H1 (cell line): Measurements from ENCODE around the gene RBM45. TPM values are rescaled to one million over a fixed set of nuclear protein-coding genes. Genes with fewer than 3 reads are reported as not detected.

Experiments
- CTCF ChIA-PET: fragments of 300-600 bp; sonication (Branson Sonifier 250); formaldehyde crosslinking; loops from one replicate; lab custom pipeline; 2021; ENCODE audit not compliant: partially characterized antibody; lab: Charles Lee
- POLR2A ChIA-PET: fragments of 300-600 bp; sonication (Branson Sonifier 250); formaldehyde crosslinking; loops from one replicate; lab custom pipeline; 2021; ENCODE audit warnings: inconsistent platforms; ENCODE audit not compliant: partially characterized antibody; lab: Charles Lee
- DNase-seq, 2 experiments: peaks; one replicate each; pipeline versions ENCODE4 v3.0.0 to v3.0.0-alpha.2; 2010 to 2022; ENCODE audit warnings: low spot score in 2 of 2, low read depth in 1 of 2, mixed read lengths in 1 of 2
- FAIRE-seq: peaks from 2 replicates; lab custom pipeline; 2011; peaks lifted over from hg19 to GRCh38; lab: Jason Lieb, UNC
- H2AFZ ChIP-seq: 2 replicates; pipeline ENCODE4 v1.8.1; 2012; ENCODE audit warnings: low read length, inconsistent platforms
- H2AK5ac ChIP-seq: 2 replicates; pipeline ENCODE4 v1.6.1; 2013; ENCODE audit warnings: low read depth, low read length
- H2BK120ac ChIP-seq: replicated peaks from 2 replicates; pipeline ENCODE3; 2013; ENCODE audit warnings: low read depth, low read length, inconsistent platforms
- H2BK12ac ChIP-seq: 2 replicates; pipeline ENCODE4 v1.6.1; 2013; ENCODE audit warnings: low read depth, low read length
- H2BK15ac ChIP-seq: 2 replicates; pipeline ENCODE4 v1.6.1; 2013; ENCODE audit warnings: low read length
- H2BK20ac ChIP-seq: 2 replicates; pipeline ENCODE4 v1.6.1; 2013; ENCODE audit warnings: low read length
- H2BK5ac ChIP-seq: 2 replicates; pipeline ENCODE4 v1.6.1; 2013; ENCODE audit warnings: low read depth, low read length
- H3K14ac ChIP-seq: 2 replicates; pipeline ENCODE4 v1.6.1; 2013; ENCODE audit warnings: inconsistent platforms; ENCODE audit not compliant: insufficient read length
- H3K18ac ChIP-seq: 2 replicates; pipeline ENCODE4 v1.6.1; 2013; ENCODE audit warnings: low read length; ENCODE audit errors: extremely low read depth
- H3K23ac ChIP-seq: 2 replicates; pipeline ENCODE4 v1.6.1; 2013; ENCODE audit warnings: inconsistent platforms; ENCODE audit not compliant: insufficient read length
- H3K23me2 ChIP-seq: 2 replicates; pipeline ENCODE4 v1.6.1; 2013; ENCODE audit warnings: low read depth, low read length
- H3K27ac ChIP-seq: 2 replicates; pipeline ENCODE4 v1.6.1; 2011; ENCODE audit warnings: low read depth, low read length, inconsistent platforms
- H3K27me3 ChIP-seq, 4 experiments: replicated peaks in 1 of 4; 1 replicate in 1 of 4; 2 replicates in 3 of 4; pipeline versions ENCODE4 v1.6.1 to v1.8.1; 2011 to 2013; ENCODE audit warnings: low read length in 3 of 4, mild to moderate bottlenecking in 3 of 4, inconsistent platforms in 2 of 4, mixed read lengths in 2 of 4, moderate library complexity in 1 of 4; ENCODE audit not compliant: control insufficient read depth in 3 of 4, insufficient read depth in 3 of 4; ENCODE audit errors: extremely low read depth in 1 of 4
- H3K36me3 ChIP-seq, 4 experiments: 2 replicates each; pipeline versions ENCODE4 v1.6.1 to v1.8.1; 2011 to 2013; ENCODE audit warnings: mild to moderate bottlenecking in 4 of 4, low read length in 3 of 4, moderate library complexity in 2 of 4, control low read depth in 1 of 4, inconsistent platforms in 1 of 4; ENCODE audit not compliant: insufficient read depth in 4 of 4, control insufficient read depth in 2 of 4
- H3K4ac ChIP-seq: replicated peaks from 2 replicates; pipeline ENCODE3; 2013; ENCODE audit warnings: low read length, low read depth, mixed read lengths, inconsistent platforms; ENCODE audit not compliant: insufficient read length
- H3K4me1 ChIP-seq, 4 experiments: replicated peaks in 1 of 4; 1 replicate in 1 of 4; 2 replicates in 3 of 4; pipeline versions ENCODE4 v1.6.1 to v1.8.1; 2011 to 2013; ENCODE audit warnings: low read length in 3 of 4, inconsistent platforms in 2 of 4, mixed read lengths in 1 of 4; ENCODE audit not compliant: insufficient read depth in 4 of 4, control insufficient read depth in 3 of 4
- H3K4me2 ChIP-seq, 2 experiments: 2 replicates each; pipeline versions ENCODE4 v1.6.1 to v1.8.1; 2011 to 2013; ENCODE audit warnings: low read depth in 2 of 2, low read length in 2 of 2, control low read depth in 1 of 2, inconsistent platforms in 1 of 2, mild to moderate bottlenecking in 1 of 2; ENCODE audit not compliant: insufficient read depth in 1 of 2
- H3K4me3 ChIP-seq, 4 experiments: fragments of 200-600, 300-600 bp in 1 of 4; sonication (generic), shearing (Covaris generic), sonication (Bioruptor Twin) in 1 of 4; 2 replicates each; pipeline versions ENCODE4 v1.5.1 to v1.8.1; 2011 to 2016; ENCODE audit warnings: low read length in 4 of 4, low read depth in 3 of 4, control low read depth in 2 of 4, inconsistent platforms in 2 of 4, mild to moderate bottlenecking in 2 of 4, mixed read lengths in 1 of 4, moderate library complexity in 1 of 4; ENCODE audit not compliant: insufficient read depth in 2 of 4; ENCODE audit errors: extremely low read depth in 1 of 4
- H3K56ac ChIP-seq: replicated peaks from 2 replicates; pipeline ENCODE3; 2013; ENCODE audit warnings: low read depth, mild to moderate bottlenecking, mixed read lengths, low read length, inconsistent platforms; ENCODE audit not compliant: insufficient read length
- H3K79me1 ChIP-seq: 2 replicates; pipeline ENCODE4 v1.6.1; 2013; ENCODE audit warnings: low read depth, low read length, control low read depth
- H3K79me2 ChIP-seq, 2 experiments: 2 replicates each; pipeline versions ENCODE4 v1.6.1 to v1.8.1; 2012 to 2013; ENCODE audit warnings: low read length in 2 of 2, mild to moderate bottlenecking in 2 of 2, inconsistent platforms in 1 of 2; ENCODE audit not compliant: insufficient read depth in 2 of 2, control insufficient read depth in 1 of 2
- H3K9ac ChIP-seq, 4 experiments: replicated peaks in 1 of 4; 1 replicate in 1 of 4; 2 replicates in 3 of 4; pipeline versions ENCODE4 v1.6.1 to v1.8.1; 2011 to 2013; ENCODE audit warnings: low read depth in 3 of 4, low read length in 3 of 4, control low read depth in 2 of 4, mild to moderate bottlenecking in 2 of 4, moderate library complexity in 2 of 4, inconsistent platforms in 1 of 4; ENCODE audit errors: extremely low read depth in 1 of 4
- H3K9me3 ChIP-seq, 2 experiments: 2 replicates each; pipeline versions ENCODE4 v1.6.1 to v1.8.1; 2012 to 2013; ENCODE audit warnings: mild to moderate bottlenecking in 2 of 2, moderate library complexity in 2 of 2, control low read depth in 1 of 2, inconsistent platforms in 1 of 2, low read depth in 1 of 2, low read length in 1 of 2, mixed read lengths in 1 of 2; ENCODE audit not compliant: insufficient read depth in 2 of 2
- H4K20me1 ChIP-seq, 2 experiments: replicated peaks in 1 of 2; 2 replicates each; pipeline versions ENCODE3 to v1.8.1; 2011 to 2013; ENCODE audit warnings: inconsistent platforms in 2 of 2, low read length in 2 of 2, mild to moderate bottlenecking in 1 of 2; ENCODE audit not compliant: insufficient read depth in 2 of 2, control insufficient read depth in 1 of 2
- H4K5ac ChIP-seq: 2 replicates; pipeline ENCODE4 v1.6.1; 2013; ENCODE audit warnings: low read length, low read depth, mixed read lengths, inconsistent platforms; ENCODE audit not compliant: insufficient read length
- H4K8ac ChIP-seq: 2 replicates; pipeline ENCODE4 v1.8.0; 2013; ENCODE audit warnings: mild to moderate bottlenecking, moderate library complexity, low read length, inconsistent platforms; ENCODE audit not compliant: insufficient read depth; ENCODE audit errors: extremely low read depth
- H4K91ac ChIP-seq: replicated peaks from 2 replicates; pipeline ENCODE3; 2013; ENCODE audit warnings: low read length, mixed read lengths, inconsistent platforms; ENCODE audit not compliant: insufficient read length
- ASH2L ChIP-seq: fragments of 200-600, 300-600 bp; sonication (generic); IDR thresholded peaks from one replicate; pipeline ENCODE4 v1.7.1; 2017; ENCODE audit warnings: low read length
- ATF3 ChIP-seq: IDR thresholded peaks from 2 replicates; pipeline ENCODE4 v1.6.1; 2011; ENCODE audit warnings: low read depth, mild to moderate bottlenecking, low read length; ENCODE audit not compliant: insufficient read depth
- CHD1 ChIP-seq: IDR thresholded peaks from 2 replicates; pipeline ENCODE4 v1.6.1; 2012; ENCODE audit warnings: low read depth, low read length, improper control_type of control experiment
- EZH2 ChIP-seq: fragments of 200-600 bp; sonication (generic); IDR thresholded peaks from 2 replicates; pipeline ENCODE4 v1.7.1; 2012; ENCODE audit warnings: low read depth, mild to moderate bottlenecking, moderate library complexity, low read length, inconsistent platforms; ENCODE audit not compliant: severe bottlenecking
- GABPA ChIP-seq: IDR thresholded peaks from 2 replicates; pipeline ENCODE4 v1.6.1; 2011; ENCODE audit warnings: mild to moderate bottlenecking, low read length, moderate library complexity, borderline replicate concordance; ENCODE audit not compliant: insufficient read depth
- HDAC2 ChIP-seq, 2 experiments: fragments of 300-600 bp in 1 of 2; sonication (generic) in 1 of 2; IDR thresholded peaks; 2 replicates each; pipeline ENCODE4 v1.6.1; 2011 to 2012; ENCODE audit warnings: low read depth in 2 of 2, low read length in 2 of 2, mild to moderate bottlenecking in 2 of 2, moderate library complexity in 2 of 2, borderline replicate concordance in 1 of 2, inconsistent platforms in 1 of 2
- HDAC6 ChIP-seq: IDR thresholded peaks from one replicate; pipeline ENCODE4 v1.7.1; 2012; ENCODE audit warnings: low read depth, mild to moderate bottlenecking, inconsistent platforms, low read length, moderate library complexity
- JUN ChIP-seq: IDR thresholded peaks from 2 replicates; pipeline ENCODE4 v1.6.1; 2011; ENCODE audit warnings: low read depth, mild to moderate bottlenecking, improper control_type of control experiment, low read length
- KDM4A ChIP-seq: IDR thresholded peaks from one replicate; pipeline ENCODE4 v1.7.1; 2012; ENCODE audit warnings: low read depth, mild to moderate bottlenecking, moderate library complexity, low read length, inconsistent platforms; ENCODE audit not compliant: severe bottlenecking
- NRF1 ChIP-seq: IDR thresholded peaks from 2 replicates; pipeline ENCODE4 v1.6.1; 2011; ENCODE audit warnings: mild to moderate bottlenecking, low read depth, low read length, improper control_type of control experiment
- POLR2AphosphoS5 ChIP-seq: IDR thresholded peaks from 2 replicates; pipeline ENCODE4 v1.6.1; 2011; ENCODE audit warnings: low read depth, low read length
- SUZ12 ChIP-seq: fragments of 200-600 bp; sonication (generic); IDR thresholded peaks from 2 replicates; pipeline ENCODE4 v1.6.1; 2012; ENCODE audit warnings: mild to moderate bottlenecking, inconsistent platforms, low read length, moderate library complexity, mixed read lengths
- TBP ChIP-seq: IDR thresholded peaks from 2 replicates; pipeline ENCODE4 v1.6.1; 2011; ENCODE audit warnings: low read depth, low read length, improper control_type of control experiment
- TEAD4 ChIP-seq: IDR thresholded peaks from 2 replicates; pipeline ENCODE4 v1.6.1; 2012; ENCODE audit warnings: low read depth, low read length, inconsistent platforms, mixed read lengths
- ZNF274 ChIP-seq: IDR thresholded peaks from 2 replicates; pipeline ENCODE4 v1.7.0; 2012; ENCODE audit warnings: low read length, borderline replicate concordance; ENCODE audit errors: extremely low read depth
- polyA plus RNA-seq, 7 experiments: library from polyadenylated mRNA; depleted of rRNA in 3 of 7; stranded (reverse) in 5 of 7; unstranded in 2 of 7; fragments of >200 nt in 5 of 7; fragments of 200-250 nt in 2 of 7; gene quantifications; 1 replicate in 5 of 7; 2 replicates in 1 of 7; 4 replicates in 1 of 7; pipeline versions ENCODE4 v1.2.1 to v1.2.3, GENCODE V29; 2011 to 2013; ENCODE audit warnings: missing spikeins in 2 of 7, mixed read lengths in 2 of 7
- total RNA-seq: library from RNA; stranded (reverse); fragmentation: NEBNext Ultra II Directional; extraction: Animal tissue kit (Norgen Biotek cat#: 25700); gene quantifications from 2 replicates; pipeline ENCODE4 v1.2.1, GENCODE V29; 2021

The RBM45 gene
- total and polyA plus RNA-seq, 2 of the 8 experiments (the other 6 are each of a cell fraction or from before 2014, with no cell fraction given), result 4.7 to 10.4 TPM

GRCh38 chr2:178076130-178076529 is 36.1 kb upstream of the RBM45 start:
- H2BK15ac ChIP-seq, result no peak overlapping the region
- H4K8ac ChIP-seq, result no peak overlapping the region
- no peak overlapping the region for H3K56ac ChIP-seq
- no peaks in the 10 kb centered on the region for H3K79me1 ChIP-seq
- no peak overlapping the region for H3K4me3 ChIP-seq
- no peak overlapping the region for H2AK5ac ChIP-seq
- H3K79me2 ChIP-seq, result no peaks in the 10 kb centered on the region
- H2AFZ ChIP-seq, result no peak overlapping the region
- ChIA-PET CTCF (interaction anchor here (1.4 kb wide), 1 partner anchor 337 kb away, joined by 3 read pairs; no protein-coding TSS in a partner anchor), POLR2A (no interaction called here)
- H2BK5ac ChIP-seq, result no peak overlapping the region
- peaks cover 2 to 4% of the 10 kb centered on the region in 2 experiments; a peak in 1 of 4 replicates for H3K9me3 ChIP-seq
- H2BK120ac ChIP-seq, result no peak overlapping the region
- no peaks in the 10 kb centered on the region for H4K20me1 ChIP-seq
- H3K4me2 ChIP-seq, result no peak overlapping the region
- no peak overlapping the region for H3K9ac ChIP-seq
- no peak overlapping the region for H3K23ac ChIP-seq
- no peak overlapping the region for H2BK20ac ChIP-seq
- no peak overlapping the region for H3K18ac ChIP-seq
- FAIRE-seq (no peak), DNase-seq (no peak)
- H3K27me3 ChIP-seq, result peaks cover 0 to 12% (median 10%) of the 10 kb centered on the region in 4 experiments; a peak in 4 of 7 replicates
- H3K4me1 ChIP-seq, result peaks cover 0 to 7% (median 1%) of the 10 kb centered on the region in 4 experiments; a peak in 2 of 7 replicates
- H3K36me3 ChIP-seq, result no peaks in the 10 kb centered on the region
- H3K14ac ChIP-seq, result no peak overlapping the region
- no peak overlapping the region for H4K91ac ChIP-seq
- no peak overlapping the region for H4K5ac ChIP-seq
- H3K23me2 ChIP-seq, result peaks cover 9% of the 10 kb centered on the region
- no peak overlapping the region for H2BK12ac ChIP-seq
- H3K27ac ChIP-seq, result no peak overlapping the region
- H3K4ac ChIP-seq, result no peak overlapping the region
- no peak for TF ChIP-seq EZH2
- no peak for TF ChIP-seq ASH2L
- TF ChIP-seq KDM4A, result no peak
- no peak for TF ChIP-seq TBP
- no peak for TF ChIP-seq HDAC6
- no peak for TF ChIP-seq ZNF274
- no peak for TF ChIP-seq NRF1
- no peak for TF ChIP-seq POLR2AphosphoS5
- TF ChIP-seq GABPA, result no peak
- no peak for TF ChIP-seq JUN
- TF ChIP-seq ATF3, result no peak
- no peak for TF ChIP-seq CHD1
- TF ChIP-seq TEAD4, result no peak
- TF ChIP-seq SUZ12, result no peak
- no peak for TF ChIP-seq HDAC2 (IDR thresholded peaks at IDR 0.05; ENCODE audit: borderline replicate concordance in 1 of 2, low read depth in 2 of 2, low read length in 2 of 2)
